GM12891 (cell line): ENCODE results near the gene RIN2.

Experiments used
- PAX5 ChIP-seq: IDR thresholded peaks from 2 replicates; pipeline ENCODE4 v1.6.1; 2011; ENCODE audit warnings: low read length, moderate library complexity, mild to moderate bottlenecking; ENCODE audit not compliant: insufficient read depth, severe bottlenecking
- POLR2A ChIP-seq: IDR thresholded peaks from 2 replicates; pipeline ENCODE4 v1.6.1; 2011; ENCODE audit warnings: low read depth, low read length, control low read depth
- POLR2AphosphoS5 ChIP-seq: IDR thresholded peaks from 2 replicates; pipeline ENCODE4 v1.6.1; 2011; ENCODE audit warnings: low read depth, low read length, control low read depth
- POU2F2 ChIP-seq: IDR thresholded peaks from 2 replicates; pipeline ENCODE4 v1.6.1; 2011; ENCODE audit warnings: low read depth, mild to moderate bottlenecking, control low read depth, low read length, moderate library complexity
- SPI1 ChIP-seq: IDR thresholded peaks from 2 replicates; pipeline ENCODE4 v1.6.1; 2011; ENCODE audit warnings: low read depth, low read length, control low read depth
- TAF1 ChIP-seq: IDR thresholded peaks from 2 replicates; pipeline ENCODE4 v1.6.1; 2011; ENCODE audit warnings: low read depth, low read length, control low read depth

DNA sequence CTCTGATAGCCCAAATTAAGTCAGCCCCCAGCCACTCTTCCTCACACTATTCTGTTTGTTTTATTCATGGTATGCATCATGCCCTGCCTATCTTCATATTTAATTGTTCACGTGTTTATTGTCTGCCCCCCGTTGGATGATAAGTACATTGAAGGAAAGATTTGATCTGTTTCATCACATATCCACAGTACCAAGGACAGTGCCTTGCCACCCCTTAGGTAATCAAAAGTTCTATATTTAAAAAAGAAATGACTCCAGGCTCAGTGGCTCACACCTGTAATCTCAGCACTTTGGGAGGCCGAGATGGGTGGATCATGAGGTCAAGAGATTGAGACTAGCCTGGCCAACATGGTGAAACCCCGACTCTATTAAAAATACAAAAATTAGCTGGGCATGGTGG, 10.2 kb upstream of the RIN2 start:
- TF ChIP-seq POLR2A (no peak), POLR2AphosphoS5 (no peak), PAX5 (no peak), TAF1 (no peak), SPI1 (no peak), POU2F2 (no peak)
